GM18868 (cell line): ENCODE results near the gene CEP131.

Source experiments
- ATAC-seq: cut with Tn5 transposase; IDR thresholded peaks from one replicate; pipeline ENCODE4 v1.9.1; 2021; ENCODE audit warnings: mild to moderate bottlenecking, moderate library complexity; ENCODE audit not compliant: unreplicated experiment

CEP131 gene

DNA sequence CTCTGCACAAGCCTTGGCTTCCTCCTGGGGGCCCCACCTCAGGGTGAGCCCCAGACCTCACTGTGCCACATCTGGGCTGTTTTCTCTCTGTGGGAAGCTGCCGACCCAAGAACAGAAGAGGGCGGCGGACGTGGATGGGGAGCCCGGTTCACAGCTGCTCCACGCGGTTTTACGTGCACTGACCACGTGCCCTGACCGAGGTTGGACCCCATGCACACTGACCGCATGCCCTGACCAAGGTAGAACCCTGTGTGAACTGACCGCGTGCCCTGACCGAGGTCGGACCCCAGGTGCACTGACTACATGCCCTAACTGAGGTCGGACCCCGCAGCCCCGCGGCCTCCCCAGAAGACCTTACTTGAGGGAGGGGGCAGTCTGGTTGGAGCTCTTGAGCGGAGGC, 19.6 kb downstream of the CEP131 start:
- no peak for ATAC-seq

DNA sequence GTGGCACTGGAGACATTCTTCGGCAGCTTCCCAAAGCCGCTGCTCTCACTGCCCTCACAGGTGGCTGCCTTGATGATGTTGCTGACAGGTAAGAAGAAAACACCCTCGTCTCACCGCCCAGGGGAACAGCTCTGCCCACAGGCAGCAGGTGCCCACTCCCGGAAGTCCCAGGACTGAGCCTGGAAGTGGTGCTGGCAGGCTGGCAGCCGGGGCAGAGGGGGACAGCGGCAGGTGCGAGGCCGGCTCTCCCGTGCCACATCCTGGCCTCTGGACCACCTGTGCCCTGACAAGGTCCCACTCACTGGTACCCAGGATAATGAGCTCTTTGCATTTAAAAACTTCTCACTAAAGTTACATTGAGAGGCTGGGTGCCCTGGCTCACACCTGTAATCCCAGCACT, 20.4 kb downstream of the CEP131 start:
- ATAC-seq, result no peak

DNA sequence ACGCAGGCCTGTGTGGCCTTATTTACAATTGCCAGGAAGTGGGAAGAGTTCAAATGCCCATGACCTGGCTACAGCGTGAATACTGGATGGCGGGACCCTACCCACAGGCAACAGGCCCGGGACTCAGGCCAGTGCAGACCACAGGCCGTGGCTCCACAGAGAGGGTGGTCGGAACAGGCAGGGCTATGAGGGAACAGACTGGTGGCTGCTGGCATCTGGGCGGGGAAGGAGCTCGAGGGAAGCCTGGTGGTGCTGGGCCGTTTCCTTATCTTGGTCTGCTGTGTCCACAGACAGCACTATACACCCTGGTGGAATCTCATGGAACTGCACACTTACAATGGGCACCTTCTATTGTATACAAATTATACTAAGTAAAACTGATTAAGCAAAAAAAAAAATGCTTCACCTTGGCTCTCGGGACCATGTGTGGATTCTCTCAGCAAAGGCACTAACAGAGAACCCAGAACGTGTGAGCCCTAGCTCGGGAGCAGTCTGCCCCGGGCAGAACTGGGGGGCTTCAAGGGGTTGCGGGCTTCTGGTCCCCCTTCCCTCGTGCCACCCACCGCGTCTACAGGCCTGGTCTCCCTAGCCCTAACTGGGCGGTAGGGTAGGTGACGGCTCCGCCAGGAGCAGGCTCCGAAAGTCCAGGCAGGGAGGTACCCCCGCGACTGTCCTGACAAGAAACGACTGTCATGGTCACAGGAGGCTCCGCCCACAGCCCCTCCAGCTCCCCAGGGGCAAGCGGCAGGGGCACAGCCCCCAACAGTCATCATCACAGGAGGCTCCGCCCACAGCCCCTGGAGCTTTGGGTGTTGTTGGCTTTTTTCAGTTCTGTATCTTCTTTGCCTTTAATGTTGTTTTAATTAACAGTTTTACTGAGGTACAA, 21.8 kb downstream of the CEP131 start:
- no peak for ATAC-seq

DNA sequence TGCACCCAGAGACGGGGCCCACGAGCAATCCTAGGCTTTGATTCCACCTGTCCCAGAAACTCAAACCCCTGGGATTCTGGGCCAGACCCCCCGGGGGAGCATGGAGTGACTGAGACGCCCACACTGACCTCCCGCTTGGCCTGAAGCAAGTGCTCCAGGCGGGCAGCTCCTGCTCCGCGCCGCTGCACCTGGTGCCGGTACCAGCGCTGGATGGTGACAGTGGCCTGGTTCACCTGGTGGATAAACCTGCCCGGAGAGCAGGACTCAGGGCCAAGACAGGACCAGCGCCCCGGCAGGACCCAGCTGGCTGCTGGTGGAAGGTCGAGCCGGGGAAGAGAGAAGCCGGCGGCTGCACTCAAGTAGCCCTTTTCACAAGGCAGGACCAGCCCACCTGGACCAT, 22.6 kb downstream of the CEP131 start:
- no peak for ATAC-seq

DNA sequence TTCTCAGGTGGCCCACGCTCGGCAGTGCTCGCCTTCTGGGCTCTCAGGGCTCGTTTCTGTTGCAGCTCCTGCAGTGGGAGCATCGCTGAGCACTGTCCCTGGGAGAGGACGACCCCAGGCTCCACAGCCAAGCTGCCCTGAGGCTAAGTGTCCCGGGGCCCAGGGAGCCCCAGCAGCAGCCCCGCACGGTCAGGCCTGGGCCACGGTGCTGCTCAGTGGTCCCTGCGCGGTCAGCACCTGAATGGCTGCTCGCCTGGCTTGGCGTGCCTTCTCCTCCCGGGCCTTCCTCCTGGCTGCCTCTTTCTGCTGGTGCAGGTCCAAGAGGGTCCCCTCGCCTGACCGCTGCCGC, 23.3 kb downstream of the CEP131 start:
- ATAC-seq, result no peak

DNA sequence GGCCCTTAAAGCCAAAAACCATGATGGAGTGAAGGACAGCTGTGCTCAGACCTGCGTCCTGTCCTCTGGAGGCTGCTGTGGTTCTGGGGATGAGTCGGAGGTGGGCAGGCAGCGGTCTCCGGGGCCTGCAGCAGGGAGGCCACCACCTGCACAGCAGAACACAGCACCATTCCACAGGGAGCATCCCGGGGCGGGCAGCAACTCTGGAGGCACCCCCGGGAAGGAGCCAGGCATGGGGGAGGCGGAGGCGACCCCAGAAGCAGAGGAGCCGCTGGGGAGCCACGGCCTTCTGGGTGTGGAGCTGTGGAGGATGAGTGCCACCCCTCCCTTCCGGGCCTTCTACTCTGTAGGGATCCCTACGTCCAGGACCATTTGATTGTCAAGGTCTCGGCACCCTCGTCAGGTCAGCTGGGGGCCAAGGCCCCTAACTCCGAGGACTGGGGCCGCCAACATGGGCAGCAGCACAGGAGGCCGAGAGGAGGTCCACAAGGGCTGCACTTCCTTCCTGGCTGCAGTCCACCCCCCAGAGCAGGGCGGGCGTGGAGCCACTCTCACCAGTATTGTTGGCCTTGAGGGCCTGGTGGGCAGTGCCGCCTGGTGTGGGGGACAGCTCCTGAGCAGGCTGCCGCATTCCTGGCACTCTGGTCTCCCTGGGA, 23.8 kb downstream of the CEP131 start:
- no peak for ATAC-seq

DNA sequence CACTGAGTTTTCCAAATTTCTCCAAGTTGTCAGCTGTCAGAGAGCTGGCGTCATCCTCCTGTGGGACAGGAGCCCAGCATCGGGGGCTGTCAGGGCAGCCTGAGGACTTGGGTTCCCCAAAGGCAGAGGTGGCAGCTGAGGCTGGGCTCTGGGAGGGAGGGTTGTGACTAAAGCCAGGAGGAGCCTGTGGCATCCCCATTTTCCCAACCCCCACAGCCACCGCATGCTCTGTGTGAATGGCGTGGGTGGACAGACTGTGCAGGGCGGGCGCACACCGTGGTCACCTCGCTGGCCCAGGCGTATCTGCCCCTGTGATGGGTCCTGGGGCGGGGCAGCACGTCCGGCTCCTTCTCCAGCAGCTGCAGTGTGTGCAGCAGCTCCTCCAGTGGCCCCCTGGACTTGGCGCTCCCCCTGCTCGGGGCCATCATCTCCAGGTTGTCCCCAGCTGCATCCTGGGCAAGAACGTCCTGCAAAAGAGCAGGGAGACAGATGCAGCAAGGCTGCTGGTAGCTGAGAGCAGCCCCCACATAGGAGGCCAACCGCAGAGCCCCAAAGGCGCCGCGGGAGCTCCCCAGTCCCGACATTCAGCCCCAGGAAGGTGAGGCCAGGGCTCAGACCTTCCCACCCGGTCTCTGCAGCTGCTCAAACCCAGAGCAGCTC, 24.8 kb downstream of the CEP131 start:
- no peak for ATAC-seq

DNA sequence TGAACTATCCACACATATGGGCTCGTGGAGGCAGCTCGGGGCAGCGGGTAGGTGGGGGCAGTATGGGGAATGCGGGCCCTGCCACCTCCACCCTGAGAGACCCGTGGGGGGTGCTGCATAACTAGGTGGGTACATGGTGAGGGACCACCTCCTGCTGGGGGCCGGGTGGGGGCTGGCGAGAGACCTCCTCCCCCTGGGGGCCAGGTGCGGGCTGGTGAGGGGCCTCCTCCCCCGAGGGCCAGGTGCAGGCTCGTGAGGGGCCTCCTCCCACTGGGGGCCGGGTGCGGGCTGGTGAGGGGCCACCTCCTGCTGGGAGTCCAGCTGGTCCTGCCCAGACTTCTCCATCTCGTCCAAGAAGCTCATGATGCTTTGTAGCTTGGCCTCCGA, 25.4 kb downstream of the CEP131 start:
- no peak for ATAC-seq

DNA sequence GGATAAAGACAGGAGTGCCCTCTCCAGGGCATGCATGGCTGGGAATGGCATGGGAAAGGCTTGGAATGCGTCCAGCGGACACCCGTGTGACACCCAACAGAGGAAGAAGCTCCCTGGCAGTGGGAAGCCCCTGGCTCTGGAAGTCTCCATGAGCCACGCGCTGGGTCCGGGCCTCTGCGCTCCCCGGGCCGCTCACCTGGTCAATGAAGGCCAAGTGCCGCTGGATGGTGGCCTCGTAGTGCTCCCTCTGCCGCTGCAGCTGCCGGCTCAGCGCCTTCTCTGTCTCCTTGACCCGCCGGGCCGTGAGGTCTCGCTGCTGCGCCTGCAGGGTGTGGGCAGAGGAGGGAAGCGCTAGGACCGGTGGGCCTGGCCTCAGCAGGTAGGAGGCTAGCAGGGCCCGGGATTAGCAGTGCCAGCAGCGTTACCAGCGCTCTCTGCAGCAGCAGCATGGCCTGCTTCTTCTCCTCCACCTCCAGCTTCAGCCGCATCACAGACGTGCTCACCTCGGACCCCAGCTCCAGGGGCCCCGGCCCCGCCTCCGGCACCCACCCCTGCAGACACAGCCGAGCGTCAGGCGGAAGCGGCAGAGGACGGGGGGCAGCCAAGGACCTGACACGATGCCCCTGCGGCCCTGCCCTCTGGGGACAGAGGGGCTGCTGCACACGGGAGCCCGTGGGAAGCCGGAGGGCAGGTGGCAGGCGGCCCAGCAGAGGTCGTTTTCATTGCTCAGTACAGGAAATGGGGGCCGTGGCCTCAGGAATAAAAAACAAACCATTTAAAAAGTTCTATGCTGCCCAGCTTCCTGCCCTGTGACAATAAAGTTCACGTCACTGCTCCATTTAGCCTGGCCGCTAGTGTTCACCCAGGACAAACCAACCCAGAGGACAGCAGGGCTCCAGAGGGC, 26.0 kb downstream of the CEP131 start:
- ATAC-seq, result no peak

DNA sequence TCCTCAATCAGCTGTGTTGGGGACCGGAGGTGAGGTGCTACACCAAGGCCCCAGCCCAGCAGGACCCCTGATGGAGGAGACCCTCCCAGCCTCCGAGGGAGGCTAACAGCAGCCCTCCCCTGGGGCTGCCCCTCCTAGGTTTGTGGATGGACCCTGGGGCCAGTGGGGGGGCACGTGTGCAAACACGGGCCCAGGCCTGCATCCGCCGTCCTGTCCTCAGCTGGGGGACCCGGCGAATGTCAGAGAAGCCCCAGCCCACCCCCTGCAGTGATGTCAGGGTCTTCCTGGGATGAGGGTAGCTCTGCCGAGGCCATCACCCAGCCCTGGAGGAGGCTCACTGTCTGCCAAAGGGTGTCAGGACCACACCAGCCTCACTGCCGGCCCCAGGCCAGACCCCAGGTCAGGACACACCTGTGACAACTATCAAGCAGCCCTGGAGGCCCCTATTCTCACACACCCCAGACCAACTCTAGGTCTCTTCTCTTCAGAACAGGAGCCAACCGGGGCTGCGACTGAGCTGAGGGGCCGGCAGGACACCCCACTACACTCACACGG, 26.7 kb downstream of the CEP131 start:
- no peak for ATAC-seq

DNA sequence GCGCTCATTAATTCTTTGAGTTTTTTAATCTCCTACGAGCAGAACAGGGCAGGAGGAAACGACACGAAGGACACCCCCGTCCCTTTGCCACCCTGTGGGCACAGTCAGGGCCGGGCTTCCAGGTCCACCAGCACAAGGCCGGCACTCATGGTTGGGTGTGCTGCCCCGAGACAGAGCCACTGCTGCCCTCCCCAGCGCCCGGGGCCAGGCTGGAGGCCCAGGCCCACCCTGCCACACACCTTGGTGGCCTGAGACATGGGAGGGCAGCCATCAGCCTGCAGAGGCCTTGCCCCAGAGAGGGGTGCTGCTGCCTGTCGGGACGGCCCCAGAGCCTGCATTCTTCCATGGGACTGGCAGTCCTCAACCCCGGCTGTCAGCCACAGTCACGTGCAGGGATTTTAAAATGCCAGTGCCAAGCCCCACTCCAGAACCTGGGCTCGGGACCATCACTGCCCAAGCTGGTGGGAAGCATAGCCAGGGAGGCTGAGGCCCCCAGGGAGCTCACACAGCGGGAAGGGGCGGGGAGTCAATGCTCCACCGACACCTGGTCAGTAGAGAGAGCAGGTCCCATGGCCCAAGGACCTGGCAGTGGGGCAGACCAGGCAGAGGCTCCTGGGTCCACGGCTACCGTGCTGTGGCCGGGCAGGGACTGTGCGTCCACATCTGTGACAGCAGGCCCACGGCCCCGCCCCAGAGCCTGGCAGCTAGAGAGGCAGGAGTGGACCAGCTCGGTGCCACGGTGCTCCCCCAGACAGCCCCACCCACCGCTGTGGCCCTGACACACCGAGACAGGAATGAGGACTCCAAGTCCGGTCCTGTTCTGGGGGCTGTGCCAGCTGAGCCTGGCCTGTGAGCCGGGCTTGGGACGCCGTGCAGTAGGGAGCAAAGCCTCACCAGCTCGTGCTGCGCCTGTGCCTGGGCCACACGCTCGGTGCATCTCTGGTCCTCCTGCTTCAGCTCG, 27.5 kb downstream of the CEP131 start:
- no peak for ATAC-seq

DNA sequence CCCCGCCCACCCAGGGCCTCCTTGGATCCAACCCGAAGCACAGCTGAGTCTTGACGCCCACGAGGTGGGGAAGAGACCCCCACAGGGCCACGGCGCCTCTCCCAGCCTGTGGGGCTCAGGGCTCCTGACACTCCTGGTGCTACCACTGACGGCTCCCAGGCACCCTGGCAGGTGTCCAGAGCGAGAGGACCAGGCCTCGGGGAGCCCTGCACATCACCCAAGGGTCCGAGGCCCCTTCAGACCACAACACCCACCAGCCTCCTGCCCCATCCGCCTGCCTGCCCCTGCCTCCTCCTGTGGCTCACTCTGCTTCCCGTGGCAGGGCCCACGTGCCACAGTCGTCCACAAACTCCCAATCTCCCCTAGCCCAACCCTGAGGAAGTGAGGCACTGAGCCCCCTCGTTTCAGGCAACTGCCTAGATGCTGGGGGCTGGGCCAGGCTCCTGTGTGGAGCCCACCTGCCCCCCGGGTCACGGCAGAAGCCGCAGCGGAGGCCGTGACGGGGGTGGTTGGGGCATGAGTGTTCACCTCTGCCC, 28.5 kb downstream of the CEP131 start:
- ATAC-seq, result no peak

DNA sequence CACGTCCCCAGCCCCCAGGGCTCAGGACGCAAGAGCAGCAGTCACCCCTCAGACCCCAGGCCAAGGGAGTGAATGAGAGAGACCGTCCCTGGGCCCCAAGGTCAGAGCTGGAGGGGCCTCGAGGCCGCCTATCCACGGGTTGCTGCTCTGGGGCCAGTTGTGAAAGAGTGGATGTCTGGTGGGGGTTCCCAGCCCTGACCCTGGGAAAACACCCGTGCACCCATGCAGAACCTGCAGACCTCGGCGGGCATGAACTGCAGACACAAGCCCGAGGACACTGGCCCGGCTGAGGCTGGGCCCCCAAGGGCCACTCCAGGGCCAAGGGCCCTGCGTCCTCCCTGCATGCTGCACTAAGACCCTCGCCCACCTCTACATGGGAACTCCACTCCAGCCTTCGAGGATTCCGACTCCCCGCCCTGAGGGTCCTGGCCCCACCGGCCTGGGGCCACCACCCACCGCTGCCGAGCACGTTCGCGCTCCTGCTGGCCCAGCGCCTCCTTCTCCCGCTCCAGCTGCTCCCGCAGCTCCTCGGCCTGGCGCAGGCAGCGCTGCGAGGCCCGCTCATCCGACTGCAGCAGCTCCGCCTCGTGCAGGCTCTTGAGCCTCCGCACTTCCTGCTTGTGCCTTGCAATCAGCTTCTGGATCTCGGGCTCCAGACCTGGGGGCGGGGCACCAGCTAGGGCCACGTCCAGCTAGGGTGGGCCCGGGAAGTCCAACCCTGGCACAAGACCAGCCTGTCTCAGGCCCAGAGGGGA, 29.1 kb downstream of the CEP131 start:
- ATAC-seq, result no peak

DNA sequence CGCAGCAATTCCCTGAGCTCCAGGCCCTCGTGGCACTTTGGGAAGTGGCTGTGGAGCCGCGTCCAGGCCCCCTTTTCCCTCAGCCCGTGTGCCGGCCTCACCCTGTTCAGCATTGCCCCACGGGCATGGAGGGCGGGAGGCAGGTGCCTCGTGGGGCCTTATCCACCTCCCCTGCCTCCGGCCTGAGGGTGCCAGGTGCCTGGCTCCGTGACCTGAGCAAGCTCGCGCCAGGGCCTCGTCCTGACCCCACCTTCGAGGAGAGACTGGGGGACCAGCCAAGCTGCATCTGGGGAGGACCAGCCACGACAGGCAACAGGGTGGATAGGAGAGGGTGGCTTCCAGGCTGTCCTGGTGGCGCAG, 29.7 kb downstream of the CEP131 start:
- ATAC-seq, result no peak

DNA sequence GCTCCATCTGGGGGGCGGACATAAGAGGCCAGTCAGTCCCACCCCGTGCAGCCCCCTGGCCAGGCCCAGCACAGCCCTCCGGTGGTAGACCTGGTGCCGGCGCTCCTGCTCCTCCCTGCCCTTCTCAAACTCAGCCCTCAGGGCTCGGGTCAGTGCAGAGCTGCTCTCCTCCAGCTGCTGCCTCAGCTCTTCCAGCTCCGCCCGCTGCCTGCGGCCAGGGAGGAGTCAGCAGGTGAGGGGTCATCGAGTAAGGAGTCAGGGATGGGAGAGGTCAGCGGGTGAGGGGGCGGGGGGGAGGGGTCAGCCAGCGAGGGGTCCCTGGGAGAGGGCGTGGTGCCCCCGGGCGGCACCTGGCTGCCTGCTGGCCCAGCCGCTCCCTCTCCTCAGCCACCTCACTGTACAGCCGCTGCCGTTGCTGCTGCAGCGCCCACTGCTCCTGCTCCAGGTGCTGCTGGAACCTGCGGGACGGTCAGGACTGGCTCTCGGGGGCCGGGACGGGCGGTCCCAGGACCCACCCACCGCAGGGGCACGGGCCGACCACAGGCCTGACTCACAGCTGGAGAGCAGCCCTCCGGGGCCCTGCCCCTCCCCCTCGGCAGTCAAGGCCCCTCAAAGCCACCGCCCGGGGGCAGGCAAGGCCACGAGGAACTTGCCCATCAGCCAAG, 30.2 kb downstream of the CEP131 start:
- ATAC-seq, result no peak

DNA sequence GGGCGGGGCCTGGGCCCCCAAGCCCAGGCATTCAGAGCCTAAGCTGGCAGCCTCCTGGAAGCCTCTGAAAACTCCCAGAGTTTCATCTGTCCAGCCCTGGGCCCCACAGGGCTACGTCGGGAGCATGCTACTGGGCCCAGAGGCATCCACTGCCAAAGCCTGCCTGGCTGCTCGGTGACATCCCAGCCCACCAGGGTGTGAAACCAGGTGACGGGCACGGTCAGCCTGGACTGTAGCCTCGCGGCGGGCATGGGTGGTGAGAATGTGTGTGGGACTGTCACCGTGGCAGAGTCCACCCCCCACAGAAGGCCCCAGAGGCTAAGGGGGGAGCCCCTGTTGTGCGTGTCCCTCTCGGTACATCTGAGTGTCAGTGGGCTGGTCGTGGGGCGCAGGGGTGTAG, 31.1 kb downstream of the CEP131 start:
- ATAC-seq, result no peak

DNA sequence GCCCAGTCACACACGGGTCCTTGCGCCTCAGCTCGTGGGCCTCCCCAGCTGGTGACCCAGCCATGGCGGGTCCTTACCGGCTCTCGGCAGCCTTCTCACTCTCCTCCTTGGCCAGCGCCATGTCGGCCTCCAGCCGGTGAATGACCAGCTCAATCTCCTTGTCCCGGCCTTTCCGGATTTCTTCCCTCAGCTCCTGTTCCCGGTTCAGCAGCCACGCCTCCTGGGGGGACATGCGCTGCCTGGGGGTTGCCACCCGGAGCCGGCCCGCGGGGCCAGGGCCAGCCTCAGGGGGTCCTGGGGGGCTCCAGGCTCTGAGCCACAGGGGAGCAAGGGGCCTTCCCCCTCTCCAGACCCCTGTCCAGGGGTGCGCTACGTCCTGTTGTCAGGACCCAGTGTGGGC, 31.6 kb downstream of the CEP131 start:
- ATAC-seq, result no peak

DNA sequence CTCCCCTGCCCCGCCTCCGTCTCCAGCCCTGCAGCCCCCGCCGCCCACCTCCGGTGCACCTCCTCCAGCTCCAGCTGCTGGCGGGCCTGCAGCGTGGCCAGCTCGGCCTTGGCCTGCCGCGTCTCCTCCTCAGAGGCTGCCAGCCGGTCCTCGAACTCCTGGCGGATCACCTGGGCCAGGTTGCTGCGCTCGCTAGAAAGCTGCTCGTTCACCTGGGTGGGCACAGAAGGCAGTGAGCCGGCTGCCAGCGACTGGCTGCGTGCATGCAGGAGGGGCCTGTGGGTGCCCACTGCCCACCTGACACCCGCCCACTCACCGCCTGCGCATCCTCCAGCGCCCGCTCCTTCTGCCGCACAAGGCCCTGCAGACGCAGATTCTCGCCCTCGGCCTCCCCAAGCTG, 32.2 kb downstream of the CEP131 start:
- ATAC-seq, result no peak
